ENCODE data around the gene SLCO4A1.

DNA sequence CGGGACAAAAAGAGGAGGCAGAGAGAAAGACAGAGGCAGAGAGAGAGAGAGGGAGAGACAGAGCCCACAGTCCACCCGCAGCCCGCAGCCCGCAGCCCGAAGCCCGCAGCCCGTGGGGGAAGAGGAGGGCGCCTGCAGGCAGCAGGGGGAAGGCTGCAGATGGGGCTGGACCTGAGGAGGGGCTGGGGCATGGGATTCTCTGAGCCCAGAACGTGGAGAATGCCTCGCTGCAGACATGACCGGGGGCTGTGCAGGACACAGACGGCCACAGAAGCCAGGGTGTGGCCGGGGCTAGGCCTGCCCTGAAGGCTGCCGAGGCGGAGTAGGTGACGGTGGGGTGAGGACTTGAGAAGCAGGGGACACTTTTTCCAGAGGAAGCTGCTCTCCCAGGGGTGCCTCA is 6.5 kb upstream of the SLCO4A1 start:
- no peak for TF ChIP-seq CTCF (IDR thresholded peaks at IDR 0.05)
- TF ChIP-seq POLR2A (IDR thresholded peaks at IDR 0.05) = no peak

Data from esophagus squamous epithelium (tissue), 4 donors.